ENCODE measurements around the gene CMC4.

The CMC4 gene

DNA sequence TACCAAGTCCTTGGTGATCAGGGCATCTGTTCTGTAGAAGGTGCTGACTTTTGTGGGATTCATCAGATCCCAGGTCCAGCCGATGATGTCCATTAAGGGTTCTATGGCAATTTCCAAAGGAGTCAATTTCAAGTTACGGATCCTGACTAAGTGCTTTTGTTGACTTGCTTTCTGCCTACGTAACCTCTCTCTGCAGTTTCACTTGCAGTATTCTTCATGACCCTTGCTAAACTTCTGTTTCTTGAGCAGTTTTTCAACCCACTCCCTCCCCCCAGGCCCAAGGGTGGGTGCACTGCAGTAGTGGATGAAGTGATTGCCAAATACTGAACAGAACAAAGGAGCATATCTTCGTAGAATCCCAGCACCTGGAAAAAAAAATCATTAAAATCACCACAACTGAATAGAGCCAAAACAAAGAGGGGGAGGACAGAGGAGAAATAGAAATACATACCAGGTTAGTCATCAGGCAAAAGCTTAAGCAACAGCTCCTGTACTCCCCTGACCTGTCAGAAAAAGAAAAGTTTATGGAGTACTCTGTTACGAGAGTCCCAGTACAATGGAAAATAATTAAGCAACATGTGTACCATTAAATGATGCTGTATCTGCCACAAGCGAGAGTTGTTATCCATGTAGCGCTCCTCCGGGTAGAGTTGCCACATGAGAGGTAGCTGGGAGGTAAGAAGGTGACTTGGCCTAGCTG lies 5.8 kb downstream of the CMC4 start:
- H3K4me3 ChIP-seq (ENCODE audit: low read depth, low read length): no peak overlapping the region
- TF ChIP-seq, protein P1, sequence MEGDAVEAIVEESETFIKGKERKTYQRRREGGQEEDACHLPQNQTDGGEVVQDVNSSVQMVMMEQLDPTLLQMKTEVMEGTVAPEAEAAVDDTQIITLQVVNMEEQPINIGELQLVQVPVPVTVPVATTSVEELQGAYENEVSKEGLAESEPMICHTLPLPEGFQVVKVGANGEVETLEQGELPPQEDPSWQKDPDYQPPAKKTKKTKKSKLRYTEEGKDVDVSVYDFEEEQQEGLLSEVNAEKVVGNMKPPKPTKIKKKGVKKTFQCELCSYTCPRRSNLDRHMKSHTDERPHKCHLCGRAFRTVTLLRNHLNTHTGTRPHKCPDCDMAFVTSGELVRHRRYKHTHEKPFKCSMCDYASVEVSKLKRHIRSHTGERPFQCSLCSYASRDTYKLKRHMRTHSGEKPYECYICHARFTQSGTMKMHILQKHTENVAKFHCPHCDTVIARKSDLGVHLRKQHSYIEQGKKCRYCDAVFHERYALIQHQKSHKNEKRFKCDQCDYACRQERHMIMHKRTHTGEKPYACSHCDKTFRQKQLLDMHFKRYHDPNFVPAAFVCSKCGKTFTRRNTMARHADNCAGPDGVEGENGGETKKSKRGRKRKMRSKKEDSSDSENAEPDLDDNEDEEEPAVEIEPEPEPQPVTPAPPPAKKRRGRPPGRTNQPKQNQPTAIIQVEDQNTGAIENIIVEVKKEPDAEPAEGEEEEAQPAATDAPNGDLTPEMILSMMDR (IDR thresholded peaks at IDR 0.05; ENCODE audit: low read depth, low read length): no peak

DNA sequence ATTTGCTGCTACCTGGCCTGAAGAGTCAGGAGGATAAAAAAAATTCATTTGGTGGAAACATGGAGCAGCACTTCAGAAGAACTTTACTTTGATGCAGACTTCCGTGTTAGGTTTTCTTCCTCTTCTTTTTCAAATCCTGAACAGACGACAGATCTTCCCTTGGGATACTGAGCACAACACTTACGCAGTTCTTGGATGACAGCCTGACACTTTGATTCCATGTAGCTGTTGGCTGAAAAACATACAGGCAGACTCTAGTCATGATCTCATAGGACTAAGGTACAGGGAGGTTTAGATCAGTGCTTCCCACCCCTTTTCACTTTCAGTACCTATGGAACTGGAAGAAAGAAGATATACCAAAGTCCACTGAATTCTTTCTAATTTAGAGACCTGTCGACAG lies 9.2 kb downstream of the CMC4 start:
- TF ChIP-seq, protein P1 (IDR thresholded peaks at IDR 0.05; ENCODE audit: low read depth, low read length): no peak
- H3K4me3 ChIP-seq (ENCODE audit: low read depth, low read length): no peak overlapping the region

DNA sequence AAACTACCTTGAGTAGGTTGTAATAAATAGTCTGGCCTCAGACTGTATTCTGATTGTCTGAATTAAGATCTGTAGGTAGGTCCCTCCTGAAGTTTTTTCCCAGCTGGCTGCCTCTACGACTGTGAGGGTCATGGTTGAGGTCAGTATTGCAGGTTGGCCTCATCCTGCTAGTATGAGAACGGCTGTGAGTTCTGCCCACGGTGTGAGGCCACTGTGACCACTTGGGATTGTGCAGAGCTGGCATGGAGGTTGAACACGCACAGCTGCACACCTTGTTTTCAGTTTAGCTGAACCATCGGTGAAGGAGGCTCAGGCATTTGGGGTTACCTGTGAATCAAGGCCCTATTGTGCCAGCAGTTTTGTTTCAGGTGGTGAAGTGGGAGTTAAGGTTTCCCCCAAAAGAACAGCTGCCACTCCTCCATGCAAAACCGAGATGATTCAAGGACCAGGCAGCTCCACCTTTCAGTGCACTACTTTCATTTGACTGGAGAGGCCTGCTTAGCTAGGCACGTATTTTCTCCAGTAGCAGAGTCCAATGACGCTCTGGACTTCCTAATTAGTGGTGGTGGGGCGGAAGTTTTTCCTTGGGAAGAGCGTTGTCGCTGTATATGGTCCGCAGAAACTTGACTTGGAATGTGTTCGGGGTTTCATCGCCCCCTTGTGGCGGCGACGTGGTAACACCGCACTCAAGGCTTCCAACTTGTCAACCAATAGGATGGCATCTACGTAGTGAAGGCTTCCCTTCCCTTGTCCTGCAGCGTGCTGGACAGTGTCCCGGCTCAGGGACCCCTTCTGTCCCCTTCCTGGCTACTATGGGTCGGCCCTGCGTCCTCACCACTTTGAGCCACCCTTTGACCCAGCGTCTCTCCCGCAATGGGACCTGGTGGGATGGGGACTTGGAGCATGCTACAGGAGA lies 13.8 kb downstream of the CMC4 start:
- H3K4me3 ChIP-seq (ENCODE audit: low read depth, low read length): no peak overlapping the region
- TF ChIP-seq, protein P1 (IDR thresholded peaks at IDR 0.05; ENCODE audit: low read depth, low read length): peak; percentile 57

DNA sequence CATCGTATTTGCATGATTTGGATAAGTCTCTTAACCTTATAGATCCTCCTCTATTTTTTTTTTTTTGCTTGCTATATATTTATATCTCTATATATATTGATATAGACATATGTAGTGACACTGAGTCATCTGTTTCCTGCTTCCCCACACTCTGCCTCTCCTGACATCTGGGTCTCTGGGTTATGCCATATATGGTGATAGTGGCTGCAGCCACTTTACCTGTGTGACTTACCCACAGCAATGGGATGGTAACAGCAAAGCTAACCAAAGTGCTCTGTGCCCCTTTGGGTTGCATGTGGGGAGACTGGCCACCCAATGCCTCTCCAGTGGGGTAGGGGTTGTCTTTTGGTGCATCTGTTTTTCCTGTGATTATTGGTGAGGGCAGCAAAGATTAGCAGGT lies 14.5 kb downstream of the CMC4 start:
- no peak overlapping the region for H3K4me3 ChIP-seq (ENCODE audit: low read depth, low read length)
- TF ChIP-seq, protein P1 (IDR thresholded peaks at IDR 0.05; ENCODE audit: low read depth, low read length): no peak

DNA sequence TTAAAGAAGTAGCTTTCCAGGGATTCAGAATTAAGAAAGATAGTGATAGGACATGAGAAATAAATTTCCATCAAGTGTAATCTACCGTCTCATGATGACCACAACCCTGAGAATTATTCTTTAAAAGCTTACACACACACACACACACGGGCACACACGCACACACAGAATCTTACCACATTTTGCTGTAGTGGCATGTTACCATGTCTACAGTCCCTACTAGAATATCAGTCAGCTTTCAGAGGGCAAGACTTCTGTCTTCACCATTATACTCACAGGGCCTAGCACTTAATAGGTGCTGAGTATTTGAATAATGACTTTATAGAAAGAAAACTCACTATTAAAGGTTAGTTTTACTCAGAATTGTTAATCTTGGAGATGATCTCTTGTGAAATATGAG lies 15.4 kb downstream of the CMC4 start:
- TF ChIP-seq, protein P1 (IDR thresholded peaks at IDR 0.05; ENCODE audit: low read depth, low read length): no peak
- no peak overlapping the region for H3K4me3 ChIP-seq (ENCODE audit: low read depth, low read length)

DNA sequence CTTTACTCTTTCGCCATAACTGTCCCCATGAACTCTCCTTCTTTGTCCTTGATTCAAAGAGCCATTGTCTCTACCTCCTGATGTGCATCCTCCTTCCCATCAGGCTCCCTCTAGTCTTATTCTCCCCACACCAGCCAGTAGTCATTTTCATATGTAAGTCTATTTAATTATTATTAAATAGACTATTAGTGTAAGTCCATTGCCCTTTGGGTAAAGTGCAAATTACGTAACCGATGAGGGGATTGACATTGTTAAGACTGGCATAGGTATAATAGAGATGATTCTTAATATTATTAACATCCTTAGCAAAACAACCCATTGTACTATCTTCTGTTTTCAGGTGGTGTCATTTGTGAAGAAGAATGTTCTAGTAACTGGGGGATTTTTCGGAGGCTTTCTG lies 16.7 kb downstream of the CMC4 start:
- H3K4me3 ChIP-seq (ENCODE audit: low read depth, low read length): no peak overlapping the region
- TF ChIP-seq, protein P1 (IDR thresholded peaks at IDR 0.05; ENCODE audit: low read depth, low read length): no peak

- TF ChIP-seq, protein P1 (IDR thresholded peaks at IDR 0.05; ENCODE audit: low read depth, low read length): no peak
- no peak overlapping the region for H3K4me3 ChIP-seq (ENCODE audit: low read depth, low read length)
Measured at GRCh38 chrX:155053656-155054055, 17.3 kb downstream of the CMC4 start.
